ENCODE measurements around the gene CPNE5.

Gene CPNE5

GRCh38 chr6:36702656-36703055 is 136.6 kb downstream of the CPNE5 start:
- no peaks in the 10 kb centered on the region for H3K27me3 ChIP-seq (ENCODE audit: insufficient read depth, poor library complexity, severe bottlenecking)
- ATAC-seq (ENCODE audit: low read depth) (no peak), DNase-seq (ENCODE audit: low spot score) (no peak)
- TF ChIP-seq CTCF (IDR thresholded peaks at IDR 0.05; ENCODE audit: poor library complexity, severe bottlenecking), result no peak
- H3K4me3 ChIP-seq (ENCODE audit: severe bottlenecking), result no peak overlapping the region
- H3K4me1 ChIP-seq (ENCODE audit: insufficient read depth, poor library complexity, severe bottlenecking), result peaks cover 14% of the 10 kb centered on the region
- H3K36me3 ChIP-seq (ENCODE audit: low read depth), result no peaks in the 10 kb centered on the region
- no peaks in the 10 kb centered on the region for H3K9me3 ChIP-seq (ENCODE audit: severe bottlenecking)
- H3K27ac ChIP-seq (ENCODE audit: poor library complexity, severe bottlenecking), result no peak overlapping the region

GRCh38 chr6:36701401-36701991 is 137.7 kb downstream of the CPNE5 start:
- Histone ChIP-seq H3K4me1 (ENCODE audit: insufficient read depth, poor library complexity, severe bottlenecking) (peaks cover 14% of the 10 kb centered on the region), H3K36me3 (ENCODE audit: low read depth) (no peaks in the 10 kb centered on the region), H3K9me3 (ENCODE audit: severe bottlenecking) (no peaks in the 10 kb centered on the region), H3K4me3 (ENCODE audit: severe bottlenecking) (no peak overlapping the region), H3K27me3 (ENCODE audit: insufficient read depth, poor library complexity, severe bottlenecking) (no peaks in the 10 kb centered on the region), H3K27ac (ENCODE audit: poor library complexity, severe bottlenecking) (peak overlapping the region; percentile 53)
- DNase-seq (ENCODE audit: low spot score) (no peak), ATAC-seq (ENCODE audit: low read depth) (peak; percentile 85)
- TF ChIP-seq CTCF (IDR thresholded peaks at IDR 0.05; ENCODE audit: poor library complexity, severe bottlenecking), result peak; percentile 52

- H3K4me3 ChIP-seq (ENCODE audit: severe bottlenecking), result no peak overlapping the region
- H3K4me1 ChIP-seq (ENCODE audit: insufficient read depth, poor library complexity, severe bottlenecking), result peaks cover 14% of the 10 kb centered on the region
- H3K36me3 ChIP-seq (ENCODE audit: low read depth), result no peaks in the 10 kb centered on the region
- H3K9me3 ChIP-seq (ENCODE audit: severe bottlenecking), result no peaks in the 10 kb centered on the region
- H3K27ac ChIP-seq (ENCODE audit: poor library complexity, severe bottlenecking), result peak overlapping the region; percentile 53
- DNase-seq (ENCODE audit: low spot score) (no peak), ATAC-seq (ENCODE audit: low read depth) (no peak)
- TF ChIP-seq CTCF (IDR thresholded peaks at IDR 0.05; ENCODE audit: poor library complexity, severe bottlenecking), result no peak
- no peaks in the 10 kb centered on the region for H3K27me3 ChIP-seq (ENCODE audit: insufficient read depth, poor library complexity, severe bottlenecking)
These were observed 138.4 kb downstream of the CPNE5 start for GRCh38 chr6:36700831-36701230.

GRCh38 chr6:36700071-36700812 is 139.0 kb downstream of the CPNE5 start:
- ATAC-seq (ENCODE audit: low read depth), result no peak
- Histone ChIP-seq H3K4me1 (ENCODE audit: insufficient read depth, poor library complexity, severe bottlenecking) (peaks cover 14% of the 10 kb centered on the region), H3K36me3 (ENCODE audit: low read depth) (no peaks in the 10 kb centered on the region), H3K27ac (ENCODE audit: poor library complexity, severe bottlenecking) (peak overlapping the region; percentile 53), H3K9me3 (ENCODE audit: severe bottlenecking) (no peaks in the 10 kb centered on the region), H3K4me3 (ENCODE audit: severe bottlenecking) (no peak overlapping the region), H3K27me3 (ENCODE audit: insufficient read depth, poor library complexity, severe bottlenecking) (no peaks in the 10 kb centered on the region)
- TF ChIP-seq CTCF (IDR thresholded peaks at IDR 0.05; ENCODE audit: poor library complexity, severe bottlenecking), result no peak
- DNase-seq (ENCODE audit: low spot score), result no peak

- no peak overlapping the region for H3K27ac ChIP-seq (ENCODE audit: poor library complexity, severe bottlenecking)
- no peaks in the 10 kb centered on the region for H3K9me3 ChIP-seq (ENCODE audit: severe bottlenecking)
- H3K36me3 ChIP-seq (ENCODE audit: low read depth), result no peaks in the 10 kb centered on the region
- DNase-seq (ENCODE audit: low spot score) (no peak), ATAC-seq (ENCODE audit: low read depth) (no peak)
- TF ChIP-seq CTCF (IDR thresholded peaks at IDR 0.05; ENCODE audit: poor library complexity, severe bottlenecking), result no peak
- H3K27me3 ChIP-seq (ENCODE audit: insufficient read depth, poor library complexity, severe bottlenecking), result no peaks in the 10 kb centered on the region
- H3K4me3 ChIP-seq (ENCODE audit: severe bottlenecking), result no peak overlapping the region
- H3K4me1 ChIP-seq (ENCODE audit: insufficient read depth, poor library complexity, severe bottlenecking), result peaks cover 14% of the 10 kb centered on the region
These were observed 139.9 kb downstream of the CPNE5 start for GRCh38 chr6:36699348-36699747.

All from RWPE2 (cell line).